ENCODE measurements around the gene RTKN2.

- TF ChIP-seq, protein P1, sequence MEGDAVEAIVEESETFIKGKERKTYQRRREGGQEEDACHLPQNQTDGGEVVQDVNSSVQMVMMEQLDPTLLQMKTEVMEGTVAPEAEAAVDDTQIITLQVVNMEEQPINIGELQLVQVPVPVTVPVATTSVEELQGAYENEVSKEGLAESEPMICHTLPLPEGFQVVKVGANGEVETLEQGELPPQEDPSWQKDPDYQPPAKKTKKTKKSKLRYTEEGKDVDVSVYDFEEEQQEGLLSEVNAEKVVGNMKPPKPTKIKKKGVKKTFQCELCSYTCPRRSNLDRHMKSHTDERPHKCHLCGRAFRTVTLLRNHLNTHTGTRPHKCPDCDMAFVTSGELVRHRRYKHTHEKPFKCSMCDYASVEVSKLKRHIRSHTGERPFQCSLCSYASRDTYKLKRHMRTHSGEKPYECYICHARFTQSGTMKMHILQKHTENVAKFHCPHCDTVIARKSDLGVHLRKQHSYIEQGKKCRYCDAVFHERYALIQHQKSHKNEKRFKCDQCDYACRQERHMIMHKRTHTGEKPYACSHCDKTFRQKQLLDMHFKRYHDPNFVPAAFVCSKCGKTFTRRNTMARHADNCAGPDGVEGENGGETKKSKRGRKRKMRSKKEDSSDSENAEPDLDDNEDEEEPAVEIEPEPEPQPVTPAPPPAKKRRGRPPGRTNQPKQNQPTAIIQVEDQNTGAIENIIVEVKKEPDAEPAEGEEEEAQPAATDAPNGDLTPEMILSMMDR (IDR thresholded peaks at IDR 0.05): no peak
- no peak for TF ChIP-seq POLR2A (IDR thresholded peaks at IDR 0.05)
These were observed 4.5 kb downstream of the RTKN2 start for GRCh38 chr10:62264126-62264525.
